LoVo (cell line): ENCODE results near the gene ITFG1.

Experiments
- DNase-seq: peaks from one replicate; pipeline ENCODE4 v3.0.0-alpha.2; 2016; ENCODE audit warnings: low spot score

Gene ITFG1

GRCh38 chr16:47323241-47323640, 137.6 kb downstream of the ITFG1 start:
- DNase-seq, result no peak

- no peak for DNase-seq
These were observed 140.1 kb downstream of the ITFG1 start for GRCh38 chr16:47320546-47321310.

GRCh38 chr16:47317465-47318240, 143.2 kb downstream of the ITFG1 start:
- no peak for DNase-seq

- no peak for DNase-seq
These were observed 144.3 kb downstream of the ITFG1 start for GRCh38 chr16:47316442-47317015.

- peak; percentile 25 for DNase-seq
These were observed 148.9 kb downstream of the ITFG1 start for GRCh38 chr16:47311738-47312505.

- DNase-seq, result no peak
These were observed 150.1 kb downstream of the ITFG1 start for GRCh38 chr16:47310792-47311211.

GRCh38 chr16:47309581-47310312, 151.1 kb downstream of the ITFG1 start:
- no peak for DNase-seq

- no peak for DNase-seq
These were observed 152.3 kb downstream of the ITFG1 start for GRCh38 chr16:47308601-47309000.

GRCh38 chr16:47304563-47304962, 156.3 kb downstream of the ITFG1 start:
- DNase-seq, result no peak

GRCh38 chr16:47299587-47299986, 161.3 kb downstream of the ITFG1 start:
- DNase-seq, result no peak

- no peak for DNase-seq
These were observed 175.9 kb downstream of the ITFG1 start for GRCh38 chr16:47284999-47285398.

- DNase-seq, result no peak
These were observed 182.4 kb downstream of the ITFG1 start for GRCh38 chr16:47278306-47278970.

- no peak for DNase-seq
These were observed 184.3 kb downstream of the ITFG1 start for GRCh38 chr16:47276522-47276921.

GRCh38 chr16:47262938-47263337, 197.9 kb downstream of the ITFG1 start:
- no peak for DNase-seq

- no peak for DNase-seq
These were observed 200.4 kb downstream of the ITFG1 start for GRCh38 chr16:47260503-47260902.

- peak; percentile 3 for DNase-seq
These were observed 201.9 kb downstream of the ITFG1 start for GRCh38 chr16:47258874-47259461.

- no peak for DNase-seq
These were observed 206.1 kb downstream of the ITFG1 start for GRCh38 chr16:47254756-47255155.

GRCh38 chr16:47250983-47251382, 209.9 kb downstream of the ITFG1 start:
- no peak for DNase-seq

GRCh38 chr16:47247690-47248089, 213.2 kb downstream of the ITFG1 start:
- no peak for DNase-seq

GRCh38 chr16:47244206-47244605, 216.7 kb downstream of the ITFG1 start:
- DNase-seq, result no peak

- DNase-seq, result no peak
These were observed 219.8 kb downstream of the ITFG1 start for GRCh38 chr16:47241061-47241460.
